Keratinocyte (primary cell): ENCODE data around the gene PLPP4. TPM values are rescaled to one million over a fixed set of nuclear protein-coding genes. Genes with fewer than 3 reads are reported as not detected.

Experiments used
- DNase-seq: peaks from one replicate; pipeline ENCODE4 v3.0.0-alpha.2; 2011; ENCODE audit warnings: low read depth, missing footprints, low spot score
- FAIRE-seq: peaks from 2 replicates; lab custom pipeline; 2011; peaks lifted over from hg19 to GRCh38; lab: Jason Lieb, UNC
- H2AFZ ChIP-seq: 2 replicates; pipeline ENCODE4 v1.6.0; 2012; ENCODE audit warnings: low read length, control low read depth, inconsistent platforms; ENCODE audit not compliant: control insufficient read depth
- H3K27ac ChIP-seq: 2 replicates; pipeline ENCODE4 v1.5.1; 2011; ENCODE audit warnings: low read length; ENCODE audit not compliant: control insufficient read depth, insufficient read depth
- H3K27me3 ChIP-seq: 3 replicates; pipeline ENCODE4 v1.6.0; 2011; ENCODE audit warnings: low read length; ENCODE audit not compliant: control insufficient read depth, insufficient read depth; ENCODE audit errors: extremely low read depth
- H3K36me3 ChIP-seq, 2 experiments: 2 replicates in 1 of 2; 3 replicates in 1 of 2; pipeline ENCODE4 v1.5.1; 2011; ENCODE audit warnings: low read length in 2 of 2, mild to moderate bottlenecking in 1 of 2; ENCODE audit not compliant: control insufficient read depth in 2 of 2, insufficient read depth in 2 of 2; ENCODE audit errors: extremely low read depth in 1 of 2
- H3K4me1 ChIP-seq: 3 replicates; pipeline ENCODE4 v1.5.1; 2011; ENCODE audit warnings: low read length; ENCODE audit not compliant: control insufficient read depth, insufficient read depth; ENCODE audit errors: extremely low read depth
- H3K4me2 ChIP-seq: 3 replicates; pipeline ENCODE4 v1.6.0; 2011; ENCODE audit warnings: low read depth, low read length; ENCODE audit not compliant: control insufficient read depth, insufficient read depth; ENCODE audit errors: extremely low read depth
- H3K4me3 ChIP-seq, 3 experiments: fragments of 200-600 bp in 1 of 3; sonication (generic) in 1 of 3; 2 replicates in 2 of 3; 3 replicates in 1 of 3; pipeline ENCODE4 v1.5.1; 2011 to 2016; ENCODE audit warnings: low read length in 3 of 3, mild to moderate bottlenecking in 3 of 3, control low read depth in 2 of 3, inconsistent platforms in 1 of 3, low read depth in 1 of 3, mixed read lengths in 1 of 3, mixed run types in 1 of 3, moderate library complexity in 1 of 3; ENCODE audit not compliant: control insufficient read depth in 2 of 3, insufficient read depth in 2 of 3; ENCODE audit errors: extremely low read depth in 1 of 3
- H3K79me2 ChIP-seq: 2 replicates; pipeline ENCODE4 v1.6.0; 2012; ENCODE audit warnings: low read length; ENCODE audit not compliant: control insufficient read depth, insufficient read depth
- H3K9ac ChIP-seq: 3 replicates; pipeline ENCODE4 v1.6.0; 2011; ENCODE audit warnings: low read length; ENCODE audit not compliant: control insufficient read depth, insufficient read depth; ENCODE audit errors: extremely low read depth
- H3K9me1 ChIP-seq: 3 replicates; pipeline ENCODE4 v1.6.0; 2011; ENCODE audit warnings: low read length; ENCODE audit not compliant: control insufficient read depth, insufficient read depth; ENCODE audit errors: extremely low read depth
- H3K9me3 ChIP-seq: 2 replicates; pipeline ENCODE4 v1.5.1; 2012; ENCODE audit warnings: low read depth, low read length; ENCODE audit not compliant: control insufficient read depth
- H4K20me1 ChIP-seq: 3 replicates; pipeline ENCODE4 v1.6.0; 2011; ENCODE audit warnings: low read length; ENCODE audit not compliant: control insufficient read depth, insufficient read depth; ENCODE audit errors: extremely low read depth
- CTCF ChIP-seq, 3 experiments: IDR thresholded peaks in 1 of 3; conservative IDR thresholded peaks in 1 of 3; optimal IDR thresholded peaks in 1 of 3; 2 replicates in 2 of 3; 3 replicates in 1 of 3; pipeline versions ENCODE3 to v1.5.1; 2011; ENCODE audit warnings: low read length in 3 of 3, mild to moderate bottlenecking in 3 of 3, moderate library complexity in 2 of 3, control low read depth in 1 of 3, inconsistent platforms in 1 of 3; ENCODE audit not compliant: insufficient read depth in 2 of 3; ENCODE audit errors: extremely low read depth in 1 of 3
- EZH2 ChIP-seq: IDR thresholded peaks from one replicate; pipeline ENCODE4 v1.6.1; 2012; ENCODE audit warnings: inconsistent platforms, mild to moderate bottlenecking, low read length, moderate library complexity
- dilution Hi-C: fragments of 300-500 bp; cut with MboI; formaldehyde crosslinking; loops from one replicate; pipeline ENCODE4 v1.7.0; 2020; ENCODE audit warnings: low sequenced_read_pairs; ENCODE audit not compliant: extremely low pct_ligation_motif_present
- polyA plus RNA-seq, 5 experiments: library from polyadenylated mRNA; depleted of rRNA in 3 of 5; stranded (reverse) in 3 of 5; stranded (forward) in 1 of 5; unstranded in 1 of 5; fragments of >200 nt; gene quantifications; 1 replicate in 1 of 5; 2 replicates in 3 of 5; 3 replicates in 1 of 5; pipeline versions ENCODE4 v1.2.1 to v1.2.3, GENCODE V29; 2011 to 2012; ENCODE audit warnings: missing spikeins in 2 of 5, low read depth in 1 of 5, low replicate concordance in 1 of 5

PLPP4 gene
- polyA plus RNA-seq, 1 donor (not counting 4 experiments of a cell fraction or from before 2014, with no cell fraction given), result 0.76 TPM

- no peak overlapping the region for H3K4me3 ChIP-seq
- no peaks in the 10 kb centered on the region for H3K9me3 ChIP-seq
- DNase-seq (no peak), FAIRE-seq (peak; percentile 34)
- dilution Hi-C loops, result no loop called here
- H2AFZ ChIP-seq, result no peak overlapping the region
- peak overlapping the region; percentile 13 for H3K4me2 ChIP-seq
- H3K79me2 ChIP-seq, result no peaks in the 10 kb centered on the region
- H3K4me1 ChIP-seq, result peaks cover 13% of the 10 kb centered on the region
- no peaks in the 10 kb centered on the region for H3K27me3 ChIP-seq
- H3K9me1 ChIP-seq, result no peaks in the 10 kb centered on the region
- no peak overlapping the region for H3K9ac ChIP-seq
- no peaks in the 10 kb centered on the region for H4K20me1 ChIP-seq
- no peak for TF ChIP-seq EZH2
- H3K27ac ChIP-seq, result no peak overlapping the region
- H3K36me3 ChIP-seq, result no peaks in the 10 kb centered on the region
Observed at GRCh38 chr10:120607710-120608703, 151.0 kb downstream of the PLPP4 start.

GRCh38 chr10:120609006-120609405 lies 152.0 kb downstream of the PLPP4 start:
- no peak overlapping the region for H3K4me2 ChIP-seq
- H3K9ac ChIP-seq, result no peak overlapping the region
- H3K4me1 ChIP-seq, result peaks cover 17% of the 10 kb centered on the region
- no peak overlapping the region for H3K4me3 ChIP-seq
- no peak overlapping the region for H2AFZ ChIP-seq
- no peaks in the 10 kb centered on the region for H3K9me1 ChIP-seq
- FAIRE-seq (no peak), DNase-seq (no peak)
- dilution Hi-C loops, result no loop called here
- no peaks in the 10 kb centered on the region for H4K20me1 ChIP-seq
- no peak overlapping the region for H3K27ac ChIP-seq
- no peak for TF ChIP-seq CTCF (optimal IDR thresholded peaks at IDR 0.05 in 1 of 3, IDR thresholded peaks at IDR 0.05 in 1 of 3, conservative IDR thresholded peaks at IDR 0.05 in 1 of 3; ENCODE audit: extremely low read depth in 1 of 3, insufficient read depth in 2 of 3, low read length in 3 of 3)
- TF ChIP-seq EZH2, result no peak
- H3K9me3 ChIP-seq, result no peaks in the 10 kb centered on the region
- no peaks in the 10 kb centered on the region for H3K36me3 ChIP-seq
- no peaks in the 10 kb centered on the region for H3K27me3 ChIP-seq
- no peaks in the 10 kb centered on the region for H3K79me2 ChIP-seq
